HG03095 (cell line): ENCODE measurements around the gene NAT8L.
"Not testable (repeated sequence)": the region's sequence is repeated elsewhere in the genome, so short reads cannot be mapped to it uniquely, and the experiment has no call there.

Experiments used
- ATAC-seq: cut with Tn5 transposase; IDR thresholded peaks from one replicate; pipeline ENCODE4 v1.9.1; 2021; ENCODE audit warnings: moderate library complexity; ENCODE audit not compliant: unreplicated experiment

Gene NAT8L

GRCh38 chr4:2059046-2059725, at the start of gene NAT8L:
Gene NAT8L, plus strand, starts transcription at chr4:2059327. Its CDS starts 185 bp downstream, at chr4:2059512.
- ATAC-seq: no peak

GRCh38 chr4:2009651-2010233, 49.4 kb upstream of the NAT8L start:
- ATAC-seq: peak; percentile 22

GRCh38 chr4:2011583-2011982, 47.5 kb upstream of the NAT8L start:
- no peak for ATAC-seq

GRCh38 chr4:2015008-2015407, 44.1 kb upstream of the NAT8L start:
- ATAC-seq: no peak

GRCh38 chr4:2021358-2022018, 37.6 kb upstream of the NAT8L start:
- not testable (repeated sequence) for ATAC-seq

GRCh38 chr4:2024683-2025082, 34.4 kb upstream of the NAT8L start:
- no peak for ATAC-seq

- ATAC-seq: no peak
These were observed 33.3 kb upstream of the NAT8L start for GRCh38 chr4:2025817-2026216.

- ATAC-seq: not testable (repeated sequence)
These were observed 32.0 kb upstream of the NAT8L start for GRCh38 chr4:2027120-2027519.

- ATAC-seq: not testable (repeated sequence)
These were observed 28.0 kb upstream of the NAT8L start for GRCh38 chr4:2031161-2031560.

GRCh38 chr4:2036327-2036726, 22.8 kb upstream of the NAT8L start:
- ATAC-seq: no peak

GRCh38 chr4:2036866-2037265, 22.3 kb upstream of the NAT8L start:
- no peak for ATAC-seq

- ATAC-seq: no peak
These were observed 18.5 kb upstream of the NAT8L start for GRCh38 chr4:2040391-2041238.

- peak; percentile 65 for ATAC-seq
These were observed 17.6 kb upstream of the NAT8L start for GRCh38 chr4:2041239-2042130.

GRCh38 chr4:2042204-2042946, 16.8 kb upstream of the NAT8L start:
- ATAC-seq: no peak

- ATAC-seq: no peak
These were observed 16.2 kb upstream of the NAT8L start for GRCh38 chr4:2042947-2043395.

- no peak for ATAC-seq
These were observed 15.6 kb upstream of the NAT8L start for GRCh38 chr4:2043396-2044118.

GRCh38 chr4:2044119-2044485, 15.0 kb upstream of the NAT8L start:
- ATAC-seq: no peak

- no peak for ATAC-seq
These were observed 14.3 kb upstream of the NAT8L start for GRCh38 chr4:2044542-2045517.
